CD4-positive, alpha-beta T cell (primary cell): Measurements from ENCODE around the gene TMIGD2. TPM values are rescaled to one million over a fixed set of nuclear protein-coding genes. Genes with fewer than 3 reads are reported as not detected.

Source experiments
- ATAC-seq: fragments of 200-7000 bp; cut with Tn5 transposase; one replicate; pipeline ENCODE4 v1.10.0; 2022; ENCODE audit warnings: mild to moderate bottlenecking; ENCODE audit not compliant: poor library complexity
- CTCF ChIA-PET: fragments of 350-600 bp; sonication (Branson Sonifier 250); formaldehyde crosslinking; loops from one replicate; lab custom pipeline; 2021; ENCODE audit warnings: antibody characterized with exemption, inconsistent platforms; lab: Charles Lee
- POLR2A ChIA-PET: fragments of 350-600 bp; sonication (Branson Sonifier 250); formaldehyde crosslinking; loops from one replicate; lab custom pipeline; 2021; ENCODE audit warnings: antibody characterized with exemption, inconsistent platforms; lab: Charles Lee
- DNase-seq, 14 experiments: peaks; one replicate each; pipeline ENCODE4 v3.0.0-alpha.2; 2013 to 2020; ENCODE audit warnings: mixed read lengths in 2 of 14
- H3K27ac ChIP-seq, 2 donors: one replicate each; pipeline versions ENCODE4 v1.5.1 to v1.7.0; 2013; ENCODE audit warnings: low read length in 2 of 2, low read depth in 1 of 2, mild to moderate bottlenecking in 1 of 2
- H3K27me3 ChIP-seq, 2 experiments: 1 replicate in 1 of 2; 2 replicates in 1 of 2; pipeline versions ENCODE4 v1.6.1 to v1.7.0; 2013; ENCODE audit warnings: low read length in 2 of 2, control low read depth in 1 of 2, mild to moderate bottlenecking in 1 of 2, moderate library complexity in 1 of 2; ENCODE audit not compliant: insufficient read depth in 2 of 2, control insufficient read depth in 1 of 2
- H3K36me3 ChIP-seq: one replicate; pipeline ENCODE4 v1.6.1; 2013; ENCODE audit warnings: low read length, control low read depth; ENCODE audit not compliant: insufficient read depth
- H3K4me1 ChIP-seq: one replicate; pipeline ENCODE4 v1.6.1; 2013; ENCODE audit warnings: low read length, control low read depth; ENCODE audit not compliant: insufficient read depth
- H3K4me3 ChIP-seq: one replicate; pipeline ENCODE4 v1.5.1; 2013; ENCODE audit warnings: mild to moderate bottlenecking, low read length, moderate library complexity
- H3K9me3 ChIP-seq, 2 experiments: 1 replicate in 1 of 2; 2 replicates in 1 of 2; pipeline versions ENCODE4 v1.6.1 to v1.7.0; 2013; ENCODE audit warnings: low read length in 2 of 2, mild to moderate bottlenecking in 2 of 2, control low read depth in 1 of 2, moderate library complexity in 1 of 2; ENCODE audit not compliant: control insufficient read depth in 1 of 2, insufficient read depth in 1 of 2
- H3K27ac Mint-ChIP-seq: one replicate; pipeline ENCODE4 v1.8.0; 2020; ENCODE audit warnings: mixed read lengths
- H3K27me3 Mint-ChIP-seq: one replicate; pipeline ENCODE4 v1.8.0; 2021; ENCODE audit warnings: mixed read lengths
- H3K36me3 Mint-ChIP-seq: one replicate; pipeline ENCODE4 v1.8.0; 2021; ENCODE audit warnings: low read depth, mixed read lengths
- H3K4me1 Mint-ChIP-seq: one replicate; pipeline ENCODE4 v1.8.0; 2021; ENCODE audit warnings: low read depth, mixed read lengths
- H3K4me3 Mint-ChIP-seq: one replicate; pipeline ENCODE4 v1.8.0; 2020; ENCODE audit warnings: mild to moderate bottlenecking, mixed read lengths
- H3K9me3 Mint-ChIP-seq: one replicate; pipeline ENCODE4 v1.8.0; 2020; ENCODE audit warnings: mixed read lengths
- intact Hi-C, 2 experiments: fragments of 100-400 bp; cut with DNase I in 1 of 2; cut with micrococcal nuclease in 1 of 2; formaldehyde crosslinking; loops; one replicate each; pipeline versions ENCODE4 v1.15.1 to v1.9.0; 2023 to 2025; cut with DNase I, micrococcal nuclease
- total RNA-seq, 174 experiments: library from RNA in 2 of 174; stranded (reverse) in 2 of 174; gene quantifications; one replicate each; pipeline ENCODE4 v1.2.3 and lab custom pipeline; 2021 to 2026
- TF ChIP-seq, protein P1 (sequence below): fragments of 200-600 bp; IDR thresholded peaks from one replicate; pipeline ENCODE4 v1.8.0; 2022; ENCODE audit warnings: antibody characterized with exemption, mild to moderate bottlenecking

TMIGD2 gene
- total RNA-seq, 2 experiments from 2014 or later: 17.6 to 20.9 TPM

DNA sequence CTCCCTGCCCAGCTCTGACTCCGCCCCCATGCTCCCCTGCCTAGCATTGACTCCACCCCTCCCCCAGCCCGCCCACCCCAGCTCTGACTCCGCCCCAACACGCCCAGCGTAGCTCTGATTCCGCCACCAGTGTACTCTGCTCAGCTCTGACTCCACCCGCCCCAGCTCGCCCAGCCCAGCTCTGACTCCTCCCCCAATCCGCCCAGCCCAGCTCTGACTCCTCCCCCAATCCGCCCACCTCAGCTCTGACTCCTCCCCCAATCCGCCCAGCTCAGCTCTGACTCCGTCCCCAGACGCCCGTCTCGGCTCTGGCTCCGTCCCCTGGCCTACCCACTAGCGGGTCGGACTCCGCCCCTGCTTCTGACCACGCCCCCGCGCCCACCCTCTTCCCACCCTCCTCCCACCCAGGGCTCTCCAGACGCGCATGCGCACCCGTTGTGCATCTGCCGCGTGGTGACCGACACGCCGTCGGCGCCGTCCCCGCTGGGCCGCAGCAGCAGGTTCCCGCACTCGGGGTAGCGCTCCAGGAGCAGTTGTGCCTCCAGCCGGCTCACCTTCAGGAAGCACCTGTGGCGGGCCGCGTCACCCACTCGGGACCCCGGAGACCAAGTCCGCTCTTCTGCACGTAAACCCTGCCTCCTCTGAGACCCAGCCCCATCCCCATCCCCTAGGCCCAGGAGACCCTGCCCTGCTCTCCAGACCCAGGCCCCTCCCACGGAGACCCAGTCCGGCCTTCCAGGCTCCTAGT is 26.2 kb upstream of the TMIGD2 start:
- DNase-seq (peak; percentile 84 to 99 (median 96)), ATAC-seq (peak; percentile 83)
- ChIA-PET CTCF (interaction anchor here (0.8 to 1.3 kb wide), 2 partner anchors 42 to 72 kb away, joined by 3 to 5 read pairs; partner anchors contain the start of gene SH3GL1), POLR2A (interaction anchor here (0.6 to 1.3 kb wide), 9 partner anchors 10 to 262 kb away, joined by 3 to 43 read pairs (median 5); partner anchors contain the start of genes CHAF1A, FSD1, HDGFL2 and MPND)
- Histone ChIP-seq H3K4me1 (peaks cover 31% of the 10 kb centered on the region), H3K27ac (no peak overlapping the region), H3K4me3 (peak overlapping the region; percentile 61), H3K36me3 (no peaks in the 10 kb centered on the region), H3K27me3 (no peaks in the 10 kb centered on the region), H3K9me3 (peaks cover 0 to 8% of the 10 kb centered on the region in 2 experiments)
- H3K27ac Mint-ChIP-seq: peak overlapping the region; percentile 86
- peaks cover 25% of the 10 kb centered on the region for H3K4me1 Mint-ChIP-seq
- intact Hi-C loops: loop anchor here (1.0 to 5.0 kb wide), 4 partner anchors 14 to 144 kb away; partner anchors contain the start of genes HDGFL2 (in 1 of the 2), UBXN6 (in 1 of the 2) and YJU2 (in 1 of the 2)
- peaks cover 4% of the 10 kb centered on the region for H3K36me3 Mint-ChIP-seq
- TF ChIP-seq, protein P1, sequence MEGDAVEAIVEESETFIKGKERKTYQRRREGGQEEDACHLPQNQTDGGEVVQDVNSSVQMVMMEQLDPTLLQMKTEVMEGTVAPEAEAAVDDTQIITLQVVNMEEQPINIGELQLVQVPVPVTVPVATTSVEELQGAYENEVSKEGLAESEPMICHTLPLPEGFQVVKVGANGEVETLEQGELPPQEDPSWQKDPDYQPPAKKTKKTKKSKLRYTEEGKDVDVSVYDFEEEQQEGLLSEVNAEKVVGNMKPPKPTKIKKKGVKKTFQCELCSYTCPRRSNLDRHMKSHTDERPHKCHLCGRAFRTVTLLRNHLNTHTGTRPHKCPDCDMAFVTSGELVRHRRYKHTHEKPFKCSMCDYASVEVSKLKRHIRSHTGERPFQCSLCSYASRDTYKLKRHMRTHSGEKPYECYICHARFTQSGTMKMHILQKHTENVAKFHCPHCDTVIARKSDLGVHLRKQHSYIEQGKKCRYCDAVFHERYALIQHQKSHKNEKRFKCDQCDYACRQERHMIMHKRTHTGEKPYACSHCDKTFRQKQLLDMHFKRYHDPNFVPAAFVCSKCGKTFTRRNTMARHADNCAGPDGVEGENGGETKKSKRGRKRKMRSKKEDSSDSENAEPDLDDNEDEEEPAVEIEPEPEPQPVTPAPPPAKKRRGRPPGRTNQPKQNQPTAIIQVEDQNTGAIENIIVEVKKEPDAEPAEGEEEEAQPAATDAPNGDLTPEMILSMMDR: no peak
- peak overlapping the region; percentile 90 for H3K4me3 Mint-ChIP-seq
- H3K27me3 Mint-ChIP-seq: no peaks in the 10 kb centered on the region
- H3K9me3 Mint-ChIP-seq: no peaks in the 10 kb centered on the region

DNA sequence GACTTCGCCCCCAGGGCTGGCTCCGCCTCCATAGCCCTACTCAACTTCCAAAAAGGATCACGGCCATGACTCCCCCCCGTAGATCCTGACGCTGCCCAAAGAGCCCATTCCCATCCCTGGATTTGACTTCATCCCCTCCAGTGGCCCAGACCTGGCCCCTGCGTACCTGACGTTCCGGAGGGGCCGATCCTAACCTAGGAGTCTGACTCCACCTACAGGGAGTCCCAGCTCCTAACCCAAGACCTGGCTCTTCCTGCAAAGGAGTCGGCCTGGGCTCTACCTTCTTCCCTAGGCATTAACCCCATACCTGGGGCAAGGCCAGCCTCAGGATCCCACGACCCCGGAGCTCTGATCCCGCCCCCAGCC is 25.7 kb upstream of the TMIGD2 start:
- Histone ChIP-seq H3K9me3 (peaks cover 0 to 8% of the 10 kb centered on the region in 2 experiments), H3K4me1 (peaks cover 31% of the 10 kb centered on the region), H3K27ac (no peak overlapping the region), H3K27me3 (no peaks in the 10 kb centered on the region), H3K4me3 (peak overlapping the region; percentile 52), H3K36me3 (no peaks in the 10 kb centered on the region)
- H3K4me3 Mint-ChIP-seq: peak overlapping the region; percentile 90
- intact Hi-C loops: loop anchor here (1.0 to 5.0 kb wide), 5 partner anchors 14 to 144 kb away; partner anchors contain the start of genes FSD1 (in 1 of the 2), HDGFL2 (in 1 of the 2), UBXN6 (in 1 of the 2) and YJU2 (in 1 of the 2)
- no peaks in the 10 kb centered on the region for H3K9me3 Mint-ChIP-seq
- peak overlapping the region; percentile 86 for H3K27ac Mint-ChIP-seq
- CTCF ChIA-PET: interaction anchor here (0.8 to 1.3 kb wide), 2 partner anchors 42 to 73 kb away, joined by 3 to 5 read pairs; partner anchors contain the start of gene SH3GL1
- POLR2A ChIA-PET: interaction anchor here (0.6 to 1.3 kb wide), 9 partner anchors 10 to 262 kb away, joined by 3 to 43 read pairs (median 5); partner anchors contain the start of genes CHAF1A, FSD1, HDGFL2 and MPND
- H3K27me3 Mint-ChIP-seq: no peaks in the 10 kb centered on the region
- H3K4me1 Mint-ChIP-seq: peaks cover 25% of the 10 kb centered on the region
- peaks cover 4% of the 10 kb centered on the region for H3K36me3 Mint-ChIP-seq
- ATAC-seq (peak; percentile 19), DNase-seq (no peak)
- TF ChIP-seq, protein P1: no peak

DNA sequence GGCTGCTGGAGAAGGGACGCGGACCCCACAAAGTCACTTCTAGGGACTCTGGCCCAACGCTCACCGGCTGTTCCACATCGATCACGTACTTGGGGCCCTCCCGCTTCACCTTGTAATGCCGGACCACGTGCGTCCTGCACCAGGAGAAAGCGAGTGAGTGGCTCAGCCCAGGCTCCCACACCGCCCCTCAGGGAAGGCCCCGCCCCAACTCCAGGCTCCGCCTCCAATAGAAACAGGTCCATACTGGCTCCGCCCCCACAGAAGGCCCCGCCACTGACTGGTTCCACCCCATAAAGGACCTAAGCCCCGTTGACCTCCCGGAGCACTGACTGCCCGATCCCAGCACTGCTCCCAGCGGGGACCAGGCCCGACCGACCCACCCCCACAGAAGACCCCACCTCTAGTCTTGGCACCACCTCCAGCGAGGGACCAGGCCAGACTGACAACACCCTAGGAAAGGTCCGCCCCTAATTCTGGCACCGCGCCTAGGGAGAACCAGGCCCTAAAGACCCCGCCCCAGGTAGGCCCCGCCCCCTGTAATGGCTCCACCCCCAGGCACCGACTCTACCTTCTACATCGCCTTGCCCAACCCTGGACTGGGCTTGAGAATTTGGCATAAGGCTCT is 25.2 kb upstream of the TMIGD2 start:
- H3K36me3 Mint-ChIP-seq: peaks cover 4% of the 10 kb centered on the region
- peaks cover 31% of the 10 kb centered on the region for H3K4me1 ChIP-seq
- no peaks in the 10 kb centered on the region for H3K27me3 ChIP-seq
- peak overlapping the region; percentile 90 for H3K4me3 Mint-ChIP-seq
- peaks cover 25% of the 10 kb centered on the region for H3K4me1 Mint-ChIP-seq
- no peaks in the 10 kb centered on the region for H3K36me3 ChIP-seq
- TF ChIP-seq, protein P1: no peak
- POLR2A ChIA-PET: interaction anchor here (0.6 to 1.3 kb wide), 7 partner anchors 11 to 261 kb away, joined by 3 to 43 read pairs (median 6); partner anchors contain the start of genes CHAF1A, MPND, STAP2 and TMIGD2
- intact Hi-C loops: loop anchor here in 1 of 2 experiments (2.0 to 5.0 kb wide), 4 partner anchors 23 to 145 kb away; partner anchors contain the start of genes FSD1, HDGFL2, UBXN6 and YJU2
- H3K27ac ChIP-seq: no peak overlapping the region
- H3K9me3 Mint-ChIP-seq: no peaks in the 10 kb centered on the region
- H3K27me3 Mint-ChIP-seq: no peaks in the 10 kb centered on the region
- peak overlapping the region; percentile 86 for H3K27ac Mint-ChIP-seq
- DNase-seq (peak in 13 of 14 experiments; percentile 36 to 84 (median 70)), ATAC-seq (peak; percentile 27)
- CTCF ChIA-PET: interaction anchor here (0.8 to 1.3 kb wide), 2 partner anchors 43 to 73 kb away, joined by 3 to 5 read pairs; partner anchors contain the start of gene SH3GL1
- peaks cover 0 to 8% of the 10 kb centered on the region in 2 experiments for H3K9me3 ChIP-seq
- H3K4me3 ChIP-seq: peak overlapping the region; percentile 52
